C4-2B (cell line): Measurements from ENCODE around the gene SNTB2.

ENCODE experiments used
- ZFX ChIP-seq: fragments of 450-650 bp; IDR thresholded peaks from 2 replicates; pipeline ENCODE4 v1.6.1; 2017
- TF ChIP-seq, protein P1 (sequence below): fragments of 450-650 bp; conservative IDR thresholded peaks from 2 replicates; pipeline ENCODE4 v1.5.1; 2017; ENCODE audit warnings: mild to moderate bottlenecking

DNA sequence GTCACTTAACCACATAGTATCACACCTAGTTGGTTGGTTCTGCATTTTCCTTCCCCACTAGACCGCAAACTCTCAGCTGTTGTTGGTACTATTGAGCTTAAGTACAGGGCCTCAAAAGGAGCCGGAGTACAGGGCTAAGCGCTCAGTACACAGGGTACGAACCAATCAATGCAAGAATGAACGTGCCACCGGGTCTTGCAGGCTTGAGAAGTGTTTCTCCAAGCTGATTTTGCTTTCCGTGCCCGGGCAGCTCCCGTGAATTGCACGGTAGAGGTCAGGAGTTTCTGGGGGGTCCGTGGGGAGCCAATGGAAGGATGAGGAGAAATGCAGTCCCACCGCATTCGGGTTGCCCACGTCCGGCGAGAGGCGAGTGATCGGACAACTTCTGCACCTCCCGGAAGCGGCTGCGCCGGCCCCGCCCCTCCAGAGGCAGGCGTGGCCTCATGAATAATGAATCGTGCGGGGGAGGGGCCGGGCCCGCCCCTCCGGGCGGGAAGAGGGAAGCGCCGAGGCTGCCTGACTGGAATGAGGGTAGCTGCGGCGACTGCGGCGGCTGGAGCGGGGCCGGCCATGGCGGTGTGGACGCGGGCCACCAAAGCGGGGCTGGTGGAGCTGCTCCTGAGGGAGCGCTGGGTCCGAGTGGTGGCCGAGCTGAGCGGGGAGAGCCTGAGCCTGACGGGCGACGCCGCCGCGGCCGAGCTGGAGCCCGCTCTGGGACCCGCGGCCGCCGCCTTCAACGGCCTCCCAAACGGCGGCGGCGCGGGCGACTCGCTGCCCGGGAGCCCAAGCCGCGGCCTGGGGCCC, at the start of gene SNTB2:
- TF ChIP-seq, protein P1, sequence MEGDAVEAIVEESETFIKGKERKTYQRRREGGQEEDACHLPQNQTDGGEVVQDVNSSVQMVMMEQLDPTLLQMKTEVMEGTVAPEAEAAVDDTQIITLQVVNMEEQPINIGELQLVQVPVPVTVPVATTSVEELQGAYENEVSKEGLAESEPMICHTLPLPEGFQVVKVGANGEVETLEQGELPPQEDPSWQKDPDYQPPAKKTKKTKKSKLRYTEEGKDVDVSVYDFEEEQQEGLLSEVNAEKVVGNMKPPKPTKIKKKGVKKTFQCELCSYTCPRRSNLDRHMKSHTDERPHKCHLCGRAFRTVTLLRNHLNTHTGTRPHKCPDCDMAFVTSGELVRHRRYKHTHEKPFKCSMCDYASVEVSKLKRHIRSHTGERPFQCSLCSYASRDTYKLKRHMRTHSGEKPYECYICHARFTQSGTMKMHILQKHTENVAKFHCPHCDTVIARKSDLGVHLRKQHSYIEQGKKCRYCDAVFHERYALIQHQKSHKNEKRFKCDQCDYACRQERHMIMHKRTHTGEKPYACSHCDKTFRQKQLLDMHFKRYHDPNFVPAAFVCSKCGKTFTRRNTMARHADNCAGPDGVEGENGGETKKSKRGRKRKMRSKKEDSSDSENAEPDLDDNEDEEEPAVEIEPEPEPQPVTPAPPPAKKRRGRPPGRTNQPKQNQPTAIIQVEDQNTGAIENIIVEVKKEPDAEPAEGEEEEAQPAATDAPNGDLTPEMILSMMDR = no peak
- no peak for TF ChIP-seq ZFX
